Uterus (tissue), 2 donors: ENCODE measurements around the gene MCAT.
"Not testable (repeated sequence)": the region's sequence is repeated elsewhere in the genome, so short reads cannot be mapped to it uniquely, and the experiment has no call there.

Source experiments
- CTCF ChIP-seq, 4 experiments: fragments of 200-600 bp in 2 of 4; fragments of 450-650 bp in 2 of 4; sonication (generic) in 2 of 4; IDR thresholded peaks; one replicate each; pipeline ENCODE4 v1.5.1; 2016 to 2019; ENCODE audit warnings: antibody characterized with exemption in 4 of 4, mild to moderate bottlenecking in 2 of 4, moderate library complexity in 1 of 4
- POLR2A ChIP-seq, 2 donors: fragments of 450-650 bp; IDR thresholded peaks; one replicate each; pipeline ENCODE4 v1.6.1; 2016; ENCODE audit warnings: antibody characterized with exemption in 2 of 2, mild to moderate bottlenecking in 1 of 2, moderate library complexity in 1 of 2

GRCh38 chr22:43104056-43104625 lies 39.1 kb downstream of the MCAT start:
- TF ChIP-seq CTCF, POLR2A (IDR thresholded peaks at IDR 0.05): not testable (repeated sequence)
